ENCODE data around the gene GTF3C5.

DNA sequence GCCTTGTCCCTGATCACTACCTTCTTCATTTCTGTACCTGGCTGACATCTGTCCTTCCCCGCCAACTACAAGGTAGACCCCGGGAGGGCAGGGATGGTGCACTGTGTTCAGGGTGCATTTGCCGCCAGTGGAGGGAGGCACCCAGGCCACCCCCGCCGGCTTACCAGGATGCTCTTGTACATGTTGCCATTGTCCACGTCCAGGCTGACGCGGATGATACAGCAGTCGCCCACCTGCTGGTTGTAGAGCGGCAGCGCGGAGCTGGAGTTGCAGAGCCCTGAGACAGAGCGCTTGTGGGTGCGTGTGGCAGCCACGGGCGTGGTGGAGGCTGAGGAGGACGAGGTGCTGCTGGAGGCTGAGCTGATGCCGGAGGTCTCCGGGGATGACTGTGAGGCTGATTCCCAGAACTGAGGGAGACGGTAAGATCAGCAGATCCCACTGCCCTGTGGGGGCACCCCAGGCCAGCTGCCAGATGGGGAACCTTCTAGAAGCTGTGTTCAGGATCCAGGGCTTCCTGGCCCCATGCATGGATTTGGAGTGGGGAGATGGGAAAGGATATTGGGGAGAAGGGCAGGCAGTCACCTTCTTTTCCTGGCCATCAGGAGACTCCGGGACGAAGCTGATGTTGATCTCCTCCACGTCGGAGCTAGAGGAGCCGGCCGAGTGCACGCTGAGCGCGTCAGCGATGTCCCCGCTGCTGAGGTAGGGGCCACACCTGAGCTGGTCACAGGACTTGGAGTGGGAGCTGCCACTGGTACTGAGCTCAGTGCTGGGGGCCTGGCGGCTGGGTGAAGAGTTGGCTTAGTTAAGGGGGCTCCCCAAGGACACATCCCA, 70.8 kb downstream of the GTF3C5 start:
- TF ChIP-seq, protein P1, sequence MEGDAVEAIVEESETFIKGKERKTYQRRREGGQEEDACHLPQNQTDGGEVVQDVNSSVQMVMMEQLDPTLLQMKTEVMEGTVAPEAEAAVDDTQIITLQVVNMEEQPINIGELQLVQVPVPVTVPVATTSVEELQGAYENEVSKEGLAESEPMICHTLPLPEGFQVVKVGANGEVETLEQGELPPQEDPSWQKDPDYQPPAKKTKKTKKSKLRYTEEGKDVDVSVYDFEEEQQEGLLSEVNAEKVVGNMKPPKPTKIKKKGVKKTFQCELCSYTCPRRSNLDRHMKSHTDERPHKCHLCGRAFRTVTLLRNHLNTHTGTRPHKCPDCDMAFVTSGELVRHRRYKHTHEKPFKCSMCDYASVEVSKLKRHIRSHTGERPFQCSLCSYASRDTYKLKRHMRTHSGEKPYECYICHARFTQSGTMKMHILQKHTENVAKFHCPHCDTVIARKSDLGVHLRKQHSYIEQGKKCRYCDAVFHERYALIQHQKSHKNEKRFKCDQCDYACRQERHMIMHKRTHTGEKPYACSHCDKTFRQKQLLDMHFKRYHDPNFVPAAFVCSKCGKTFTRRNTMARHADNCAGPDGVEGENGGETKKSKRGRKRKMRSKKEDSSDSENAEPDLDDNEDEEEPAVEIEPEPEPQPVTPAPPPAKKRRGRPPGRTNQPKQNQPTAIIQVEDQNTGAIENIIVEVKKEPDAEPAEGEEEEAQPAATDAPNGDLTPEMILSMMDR (conservative IDR thresholded peaks at IDR 0.05; ENCODE audit: low read length), result no peak
- no peak for TF ChIP-seq EZH2phosphoT487 (IDR thresholded peaks at IDR 0.05; ENCODE audit: borderline replicate concordance, low read depth, low read length)

Measured in OCI-LY7 (cell line).